ENCODE measurements around the gene KCNE5.

KCNE5 gene

DNA sequence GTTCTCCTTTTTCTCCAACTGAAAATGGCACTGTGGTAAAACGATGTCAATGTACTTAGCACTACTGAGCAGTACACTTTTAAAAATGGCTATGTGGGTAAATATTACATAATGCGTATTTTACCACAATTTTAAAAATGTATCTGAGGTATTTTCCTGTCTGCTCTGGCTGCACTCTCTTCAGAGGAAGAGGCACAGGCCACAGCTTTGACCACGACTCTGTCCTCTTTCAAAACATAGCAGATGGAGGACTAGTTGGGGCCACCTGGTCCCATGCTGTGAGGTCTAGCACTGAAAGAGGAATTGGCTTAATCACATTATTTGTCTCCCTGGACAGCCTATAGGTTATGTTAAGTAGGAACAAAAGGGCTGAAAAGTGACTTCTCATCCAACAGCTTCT, 5.2 kb downstream of the KCNE5 start:
- H2BK15ac ChIP-seq (ENCODE audit: low read depth, poor library complexity, severe bottlenecking), result no peak overlapping the region
- H2AFZ ChIP-seq (ENCODE audit: low read depth, low read length), result no peak overlapping the region
- H3K27me3 ChIP-seq (ENCODE audit: control insufficient read depth in 1 of 2, insufficient read depth in 1 of 2, low read length in 2 of 2), result peaks cover 0 to 21% of the 10 kb centered on the region in 2 experiments
- H3K9me3 ChIP-seq (ENCODE audit: control insufficient read depth, low read length), result no peaks in the 10 kb centered on the region
- H3K79me1 ChIP-seq (replicated peaks; ENCODE audit: low read length, poor library complexity, severe bottlenecking), result no peaks in the 10 kb centered on the region
- H2BK5ac ChIP-seq (ENCODE audit: low read depth, low read length, poor library complexity, severe bottlenecking), result no peak overlapping the region
- H4K8ac ChIP-seq (ENCODE audit: low read length), result no peak overlapping the region
- H3K36me3 ChIP-seq (ENCODE audit: control insufficient read depth in 1 of 2, insufficient read depth in 2 of 2, low read depth in 1 of 2, low read length in 2 of 2), result peaks cover 0 to 8% of the 10 kb centered on the region in 2 experiments
- no peak overlapping the region for H2BK12ac ChIP-seq (ENCODE audit: low read length in 2 of 2)
- H3K18ac ChIP-seq (ENCODE audit: low read depth in 1 of 2, low read length in 2 of 2), result no peak overlapping the region
- 94% methylated on average over 2 of the region's 3 CpGs for WGBS
- no peak overlapping the region for H3K23ac ChIP-seq (ENCODE audit: low read length in 2 of 2)
- no peak overlapping the region for H3K27ac ChIP-seq (ENCODE audit: low read length, poor library complexity, severe bottlenecking)
- H3K9ac ChIP-seq (ENCODE audit: low read length), result no peak overlapping the region
- no peak overlapping the region for H4K91ac ChIP-seq (ENCODE audit: low read length)
- no peak overlapping the region for H3K4me3 ChIP-seq (ENCODE audit: insufficient read depth in 1 of 2, low read depth in 1 of 2, low read length in 2 of 2)
- no peak overlapping the region for H2AK5ac ChIP-seq (ENCODE audit: low read length, severe bottlenecking)
- no peak overlapping the region for H3K14ac ChIP-seq (ENCODE audit: low read length in 2 of 2)
- DNase-seq, result no peak
- no peak overlapping the region for H3K4ac ChIP-seq (ENCODE audit: low read depth in 1 of 2, low read length in 2 of 2)
- no peak overlapping the region for H3K4me2 ChIP-seq (ENCODE audit: low read length, poor library complexity, severe bottlenecking)
- no peak overlapping the region for H2BK120ac ChIP-seq (ENCODE audit: low read depth, low read length)
- peaks cover 2% of the 10 kb centered on the region for H3K4me1 ChIP-seq (ENCODE audit: control insufficient read depth, insufficient read depth, low read depth, low read length)

DNA sequence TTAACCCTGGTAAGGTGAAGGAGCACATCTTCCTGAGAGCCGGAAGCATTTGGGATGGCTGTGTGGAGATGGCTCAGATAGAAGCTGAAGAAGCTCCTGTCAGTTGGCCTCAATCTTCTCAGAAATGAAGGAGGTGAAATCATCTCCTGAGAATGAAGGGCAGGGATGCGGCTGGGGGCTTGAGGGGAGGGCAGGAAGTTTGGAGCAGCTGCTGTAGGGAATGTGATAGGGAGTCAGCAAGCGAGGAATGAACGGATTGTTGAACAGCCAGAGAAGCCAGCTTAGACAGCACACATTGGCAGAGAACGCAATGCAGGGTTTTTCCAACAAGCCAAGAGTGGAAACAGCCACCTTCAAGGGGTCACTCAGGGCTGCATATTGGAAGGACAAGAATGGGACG, 10.0 kb downstream of the KCNE5 start:
- Histone ChIP-seq H3K27ac (ENCODE audit: low read length, poor library complexity, severe bottlenecking) (no peak overlapping the region), H3K9ac (ENCODE audit: low read length) (no peak overlapping the region), H3K4me2 (ENCODE audit: low read length, poor library complexity, severe bottlenecking) (no peak overlapping the region), H2AFZ (ENCODE audit: low read depth, low read length) (no peak overlapping the region), H3K4ac (ENCODE audit: low read depth in 1 of 2, low read length in 2 of 2) (no peak overlapping the region), H3K18ac (ENCODE audit: low read depth in 1 of 2, low read length in 2 of 2) (no peak overlapping the region), H2BK120ac (ENCODE audit: low read depth, low read length) (no peak overlapping the region), H2BK15ac (ENCODE audit: low read depth, poor library complexity, severe bottlenecking) (no peak overlapping the region), H3K4me1 (ENCODE audit: control insufficient read depth, insufficient read depth, low read depth, low read length) (no peaks in the 10 kb centered on the region), H4K8ac (ENCODE audit: low read length) (no peak overlapping the region), H3K27me3 (ENCODE audit: control insufficient read depth in 1 of 2, insufficient read depth in 1 of 2, low read length in 2 of 2) (peaks cover 0 to 29% of the 10 kb centered on the region in 2 experiments), H3K14ac (ENCODE audit: low read length in 2 of 2) (no peak overlapping the region), H3K9me3 (ENCODE audit: control insufficient read depth, low read length) (no peaks in the 10 kb centered on the region), H3K36me3 (ENCODE audit: control insufficient read depth in 1 of 2, insufficient read depth in 2 of 2, low read depth in 1 of 2, low read length in 2 of 2) (no peaks in the 10 kb centered on the region), H3K4me3 (ENCODE audit: insufficient read depth in 1 of 2, low read depth in 1 of 2, low read length in 2 of 2) (no peak overlapping the region), H2BK12ac (ENCODE audit: low read length in 2 of 2) (no peak overlapping the region), H3K23ac (ENCODE audit: low read length in 2 of 2) (no peak overlapping the region), H2AK5ac (ENCODE audit: low read length, severe bottlenecking) (no peak overlapping the region), H2BK5ac (ENCODE audit: low read depth, low read length, poor library complexity, severe bottlenecking) (no peak overlapping the region), H3K79me1 (replicated peaks; ENCODE audit: low read length, poor library complexity, severe bottlenecking) (no peaks in the 10 kb centered on the region), H4K91ac (ENCODE audit: low read length) (no peak overlapping the region)
- WGBS, result 65% methylated on average over 5 of the region's 6 CpGs
- no peak for DNase-seq

DNA sequence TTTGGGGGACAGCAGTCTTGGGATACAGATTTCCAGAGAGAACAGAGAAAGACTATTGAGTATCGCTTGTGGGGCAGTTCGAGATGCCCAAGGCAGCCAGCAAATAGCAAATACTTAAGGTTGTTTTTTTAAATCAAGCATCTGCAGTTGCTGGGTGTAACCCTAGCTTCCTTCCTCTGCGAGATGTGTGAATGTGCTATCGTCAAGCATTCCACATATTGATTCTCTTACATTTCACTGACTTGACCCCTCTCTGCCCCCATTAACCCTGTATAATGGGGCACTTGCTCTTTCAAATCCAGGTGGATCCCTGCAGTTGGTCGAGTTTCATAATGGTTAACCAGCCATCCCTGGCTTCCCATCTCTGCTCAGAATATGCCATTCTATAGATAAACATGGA, 23.5 kb downstream of the KCNE5 start:
- H3K9me3 ChIP-seq (ENCODE audit: control insufficient read depth, low read length), result peaks cover 4% of the 10 kb centered on the region
- H2AK5ac ChIP-seq (ENCODE audit: low read length, severe bottlenecking), result no peak overlapping the region
- H4K91ac ChIP-seq (ENCODE audit: low read length), result no peak overlapping the region
- H3K9ac ChIP-seq (ENCODE audit: low read length), result no peak overlapping the region
- H2BK5ac ChIP-seq (ENCODE audit: low read depth, low read length, poor library complexity, severe bottlenecking), result no peak overlapping the region
- H3K79me1 ChIP-seq (replicated peaks; ENCODE audit: low read length, poor library complexity, severe bottlenecking), result no peaks in the 10 kb centered on the region
- H3K27ac ChIP-seq (ENCODE audit: low read length, poor library complexity, severe bottlenecking), result no peak overlapping the region
- peaks cover 11 to 49% of the 10 kb centered on the region in 2 experiments for H3K27me3 ChIP-seq (ENCODE audit: control insufficient read depth in 1 of 2, insufficient read depth in 1 of 2, low read length in 2 of 2)
- H3K23ac ChIP-seq (ENCODE audit: low read length in 2 of 2), result no peak overlapping the region
- no peaks in the 10 kb centered on the region for H3K36me3 ChIP-seq (ENCODE audit: control insufficient read depth in 1 of 2, insufficient read depth in 2 of 2, low read depth in 1 of 2, low read length in 2 of 2)
- H3K18ac ChIP-seq (ENCODE audit: low read depth in 1 of 2, low read length in 2 of 2), result no peak overlapping the region
- H3K4me1 ChIP-seq (ENCODE audit: control insufficient read depth, insufficient read depth, low read depth, low read length), result no peaks in the 10 kb centered on the region
- 79% methylated on average over 4 of the region's 5 CpGs for WGBS
- H2BK15ac ChIP-seq (ENCODE audit: low read depth, poor library complexity, severe bottlenecking), result no peak overlapping the region
- H3K14ac ChIP-seq (ENCODE audit: low read length in 2 of 2), result no peak overlapping the region
- no peak for DNase-seq
- H3K4ac ChIP-seq (ENCODE audit: low read depth in 1 of 2, low read length in 2 of 2), result no peak overlapping the region
- no peak overlapping the region for H2BK120ac ChIP-seq (ENCODE audit: low read depth, low read length)
- no peak overlapping the region for H3K4me3 ChIP-seq (ENCODE audit: insufficient read depth in 1 of 2, low read depth in 1 of 2, low read length in 2 of 2)
- H4K8ac ChIP-seq (ENCODE audit: low read length), result no peak overlapping the region
- H3K4me2 ChIP-seq (ENCODE audit: low read length, poor library complexity, severe bottlenecking), result no peak overlapping the region
- H2BK12ac ChIP-seq (ENCODE audit: low read length in 2 of 2), result no peak overlapping the region
- H2AFZ ChIP-seq (ENCODE audit: low read depth, low read length), result no peak overlapping the region

DNA sequence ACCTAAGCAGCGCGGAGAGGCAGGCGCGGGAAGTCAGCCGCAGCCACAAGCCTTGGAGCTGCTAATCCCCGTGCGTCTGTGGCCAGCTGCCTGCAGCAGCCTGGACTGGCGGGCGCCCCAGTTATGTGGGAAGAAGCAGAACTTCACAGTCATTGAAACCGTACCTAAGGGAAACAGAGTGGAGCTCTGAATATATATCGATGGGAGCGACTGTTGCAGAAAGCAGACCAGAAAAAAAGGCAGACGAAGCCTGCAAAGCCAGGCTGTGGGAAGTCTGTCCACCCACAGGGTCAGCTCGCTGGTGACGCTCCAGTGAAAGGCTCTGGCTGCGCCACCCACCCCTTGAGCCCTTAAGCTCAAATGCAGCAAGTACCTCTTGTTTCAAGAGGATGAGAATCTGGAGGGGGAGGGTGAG, 24.7 kb downstream of the KCNE5 start:
- Histone ChIP-seq H3K4me3 (ENCODE audit: insufficient read depth in 1 of 2, low read depth in 1 of 2, low read length in 2 of 2) (peak overlapping the region in 1 of 2 experiments; percentile 53), H4K8ac (ENCODE audit: low read length) (no peak overlapping the region), H3K9ac (ENCODE audit: low read length) (no peak overlapping the region), H2AK5ac (ENCODE audit: low read length, severe bottlenecking) (no peak overlapping the region), H3K4me1 (ENCODE audit: control insufficient read depth, insufficient read depth, low read depth, low read length) (no peaks in the 10 kb centered on the region), H2BK5ac (ENCODE audit: low read depth, low read length, poor library complexity, severe bottlenecking) (no peak overlapping the region), H3K14ac (ENCODE audit: low read length in 2 of 2) (no peak overlapping the region), H3K27ac (ENCODE audit: low read length, poor library complexity, severe bottlenecking) (no peak overlapping the region), H2BK15ac (ENCODE audit: low read depth, poor library complexity, severe bottlenecking) (no peak overlapping the region), H4K91ac (ENCODE audit: low read length) (no peak overlapping the region), H2AFZ (ENCODE audit: low read depth, low read length) (no peak overlapping the region), H3K23ac (ENCODE audit: low read length in 2 of 2) (no peak overlapping the region), H3K79me1 (replicated peaks; ENCODE audit: low read length, poor library complexity, severe bottlenecking) (no peaks in the 10 kb centered on the region), H3K18ac (ENCODE audit: low read depth in 1 of 2, low read length in 2 of 2) (no peak overlapping the region), H3K4ac (ENCODE audit: low read depth in 1 of 2, low read length in 2 of 2) (no peak overlapping the region), H3K27me3 (ENCODE audit: control insufficient read depth in 1 of 2, insufficient read depth in 1 of 2, low read length in 2 of 2) (peaks cover 11 to 57% of the 10 kb centered on the region in 2 experiments), H3K9me3 (ENCODE audit: control insufficient read depth, low read length) (peaks cover under 1% of the 10 kb centered on the region), H3K36me3 (ENCODE audit: control insufficient read depth in 1 of 2, insufficient read depth in 2 of 2, low read depth in 1 of 2, low read length in 2 of 2) (no peaks in the 10 kb centered on the region), H2BK12ac (ENCODE audit: low read length in 2 of 2) (no peak overlapping the region), H3K4me2 (ENCODE audit: low read length, poor library complexity, severe bottlenecking) (no peak overlapping the region), H2BK120ac (ENCODE audit: low read depth, low read length) (no peak overlapping the region)
- 10% methylated on average over 15 of the region's 16 CpGs for WGBS
- peak; percentile 6 for DNase-seq
